Adrenal gland (tissue), 5 donors: ENCODE data around the gene CD28.

ENCODE experiments used
- CTCF ChIP-seq, 6 experiments: fragments of 450-650 bp in 4 of 6; fragments of 200-600 bp in 2 of 6; sonication (generic) in 1 of 6; IDR thresholded peaks; 1 replicate in 5 of 6; 2 replicates in 1 of 6; pipeline versions ENCODE4 v1.5.1 to v1.8.0; 2016 to 2021; ENCODE audit warnings: antibody characterized with exemption in 6 of 6, mild to moderate bottlenecking in 2 of 6, moderate library complexity in 1 of 6
- POLR2A ChIP-seq, 2 donors: fragments of 450-650 bp; IDR thresholded peaks; one replicate each; pipeline ENCODE4 v1.6.1; 2017; ENCODE audit warnings: antibody characterized with exemption in 2 of 2, mild to moderate bottlenecking in 2 of 2, moderate library complexity in 1 of 2
- donor health status: DM: no; HTN: no; CAD: no.

GRCh38 chr2:203705178-203705577 lies 1.3 kb upstream of the CD28 start:
- TF ChIP-seq CTCF (IDR thresholded peaks at IDR 0.05) (no peak), POLR2A (IDR thresholded peaks at IDR 0.05) (no peak)
